Calu3 (cell line): ENCODE results near the gene TMEM217. TPM values are rescaled to one million over a fixed set of nuclear protein-coding genes. Genes with fewer than 3 reads are reported as not detected.
A peak's percentile ranks its signal among the peaks of the same experiment; 100 is the strongest.

Experiments
- BruUV-seq: library from RNA; stranded (reverse); fragments of 400-500 nt; replicated peaks from 2 replicates; lab custom pipeline; 2021; lab: Mats Ljungman, UMichigan
- CTCF ChIA-PET: fragments of 300-600 bp; sonication (Branson Sonifier 250); formaldehyde crosslinking; loops from one replicate; lab custom pipeline; 2022; ENCODE audit warnings: antibody characterized with exemption; lab: Charles Lee
- DNase-seq: peaks from one replicate; pipeline ENCODE4 v3.0.0; 2022
- H3K27ac Mint-ChIP-seq: one replicate; pipeline ENCODE4 v1.8.0; 2022; ENCODE audit warnings: mixed read lengths; ENCODE audit not compliant: unreplicated experiment
- H3K27me3 Mint-ChIP-seq: one replicate; pipeline ENCODE4 v1.8.0; 2022; ENCODE audit warnings: mixed read lengths; ENCODE audit not compliant: unreplicated experiment
- H3K36me3 Mint-ChIP-seq: one replicate; pipeline ENCODE4 v1.8.0; 2022; ENCODE audit warnings: mild to moderate bottlenecking, moderate library complexity, mixed read lengths; ENCODE audit not compliant: insufficient read depth, unreplicated experiment
- H3K4me1 Mint-ChIP-seq: one replicate; pipeline ENCODE4 v1.8.0; 2022; ENCODE audit warnings: mild to moderate bottlenecking, low read depth, mixed read lengths; ENCODE audit not compliant: unreplicated experiment
- H3K4me3 Mint-ChIP-seq: one replicate; pipeline ENCODE4 v1.8.0; 2022; ENCODE audit warnings: mild to moderate bottlenecking, low read depth, moderate library complexity, mixed read lengths; ENCODE audit not compliant: unreplicated experiment
- H3K9me3 Mint-ChIP-seq: one replicate; pipeline ENCODE4 v1.8.0; 2022; ENCODE audit warnings: low read depth, mixed read lengths; ENCODE audit not compliant: unreplicated experiment
- intact Hi-C: fragments of 100-400 bp; cut with micrococcal nuclease; formaldehyde crosslinking; loops from one replicate; pipeline ENCODE4 v1.10.0; 2022; ENCODE audit not compliant: unreplicated experiment
- total RNA-seq: library from RNA; stranded (reverse); gene quantifications from 2 replicates; pipeline ENCODE4 v1.2.3, GENCODE V29; 2022
- TF ChIP-seq, protein P1 (sequence below): fragments of 200-600 bp; IDR thresholded peaks from one replicate; pipeline ENCODE4 v1.8.0; 2022; ENCODE audit warnings: antibody characterized with exemption; ENCODE audit not compliant: unreplicated experiment

Gene TMEM217
- total RNA-seq, 1 experiment from 2014 or later: 0.99 TPM

DNA sequence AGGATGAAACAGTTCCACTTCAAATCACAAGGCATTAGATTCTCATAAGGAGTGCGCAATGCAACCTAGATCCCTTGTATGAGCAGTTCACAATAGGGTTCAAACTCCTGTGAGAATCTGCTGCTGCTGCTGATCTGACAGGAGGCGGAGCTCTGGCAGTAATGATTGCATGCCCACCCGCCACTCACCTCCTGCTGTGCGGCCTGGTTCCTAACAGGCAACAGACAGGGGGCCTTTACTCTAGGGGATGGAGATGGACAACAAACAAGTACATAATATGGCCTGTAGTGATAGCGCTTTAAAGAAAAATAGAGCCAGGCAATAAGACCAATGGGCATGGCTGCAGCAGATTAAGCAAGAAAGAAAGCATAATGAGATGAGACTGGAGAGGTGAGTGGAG is 3.1 kb downstream of the TMEM217 start:
- no peaks in the 10 kb centered on the region for H3K9me3 Mint-ChIP-seq
- CTCF ChIA-PET: interaction anchor here (0.6 to 0.7 kb wide), 3 partner anchors 15 to 117 kb away, joined by 3 to 5 read pairs (median 5); no protein-coding TSS in a partner anchor
- TF ChIP-seq, protein P1, sequence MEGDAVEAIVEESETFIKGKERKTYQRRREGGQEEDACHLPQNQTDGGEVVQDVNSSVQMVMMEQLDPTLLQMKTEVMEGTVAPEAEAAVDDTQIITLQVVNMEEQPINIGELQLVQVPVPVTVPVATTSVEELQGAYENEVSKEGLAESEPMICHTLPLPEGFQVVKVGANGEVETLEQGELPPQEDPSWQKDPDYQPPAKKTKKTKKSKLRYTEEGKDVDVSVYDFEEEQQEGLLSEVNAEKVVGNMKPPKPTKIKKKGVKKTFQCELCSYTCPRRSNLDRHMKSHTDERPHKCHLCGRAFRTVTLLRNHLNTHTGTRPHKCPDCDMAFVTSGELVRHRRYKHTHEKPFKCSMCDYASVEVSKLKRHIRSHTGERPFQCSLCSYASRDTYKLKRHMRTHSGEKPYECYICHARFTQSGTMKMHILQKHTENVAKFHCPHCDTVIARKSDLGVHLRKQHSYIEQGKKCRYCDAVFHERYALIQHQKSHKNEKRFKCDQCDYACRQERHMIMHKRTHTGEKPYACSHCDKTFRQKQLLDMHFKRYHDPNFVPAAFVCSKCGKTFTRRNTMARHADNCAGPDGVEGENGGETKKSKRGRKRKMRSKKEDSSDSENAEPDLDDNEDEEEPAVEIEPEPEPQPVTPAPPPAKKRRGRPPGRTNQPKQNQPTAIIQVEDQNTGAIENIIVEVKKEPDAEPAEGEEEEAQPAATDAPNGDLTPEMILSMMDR: no peak
- DNase-seq: no peak
- H3K27ac Mint-ChIP-seq: no peak overlapping the region
- no TSS peak for BruUV-seq
- intact Hi-C loops: loop anchor here (10.0 kb wide), 1 partner anchor 420 kb away; no protein-coding TSS in a partner anchor
- peaks cover 14% of the 10 kb centered on the region for H3K4me1 Mint-ChIP-seq
- no peak overlapping the region for H3K4me3 Mint-ChIP-seq
- H3K27me3 Mint-ChIP-seq: no peaks in the 10 kb centered on the region
- H3K36me3 Mint-ChIP-seq: peaks cover 29% of the 10 kb centered on the region

- H3K27me3 Mint-ChIP-seq: no peaks in the 10 kb centered on the region
- BruUV-seq: no TSS peak
- DNase-seq: no peak
- TF ChIP-seq, protein P1: no peak
- intact Hi-C loops: loop anchor here (10.0 kb wide), 1 partner anchor 421 kb away; no protein-coding TSS in a partner anchor
- no peak overlapping the region for H3K27ac Mint-ChIP-seq
- H3K4me3 Mint-ChIP-seq: no peak overlapping the region
- peaks cover 3% of the 10 kb centered on the region for H3K4me1 Mint-ChIP-seq
- H3K9me3 Mint-ChIP-seq: peaks cover under 1% of the 10 kb centered on the region
- CTCF ChIA-PET: interaction anchor here (1.4 kb wide), 1 partner anchor 11 kb away, joined by 4 read pairs; no protein-coding TSS in a partner anchor
- peaks cover 19% of the 10 kb centered on the region for H3K36me3 Mint-ChIP-seq
Measured at GRCh38 chr6:37253486-37254007, 4.4 kb downstream of the TMEM217 start.

- TF ChIP-seq, protein P1: no peak
- Mint-ChIP-seq H3K4me3 (no peak overlapping the region), H3K9me3 (peaks cover 3% of the 10 kb centered on the region), H3K27me3 (no peaks in the 10 kb centered on the region), H3K36me3 (no peaks in the 10 kb centered on the region), H3K27ac (no peak overlapping the region), H3K4me1 (peaks cover 2% of the 10 kb centered on the region)
- CTCF ChIA-PET: interaction anchor here (1.1 kb wide), 1 partner anchor 11 kb away, joined by 3 read pairs; no protein-coding TSS in a partner anchor
- intact Hi-C loops: loop anchor here (10.0 kb wide), 1 partner anchor 424 kb away; no protein-coding TSS in a partner anchor
- no TSS peak for BruUV-seq
- no peak for DNase-seq
Measured at GRCh38 chr6:37251211-37251780, 6.6 kb downstream of the TMEM217 start.

- Mint-ChIP-seq H3K36me3 (peaks cover 38% of the 10 kb centered on the region), H3K9me3 (peaks cover 5% of the 10 kb centered on the region), H3K4me3 (peak overlapping the region; percentile 18), H3K27me3 (no peaks in the 10 kb centered on the region), H3K4me1 (peaks cover 59% of the 10 kb centered on the region), H3K27ac (peak overlapping the region; percentile 63)
- intact Hi-C loops: no loop called here
- CTCF ChIA-PET: no interaction called here
- TF ChIP-seq, protein P1: no peak
- BruUV-seq: no TSS peak
- peak; percentile 66 for DNase-seq
Measured at GRCh38 chr6:37244430-37245310, 13.3 kb downstream of the TMEM217 start.
